Transverse colon (tissue), 4 donors: ENCODE data around the gene RNF5.

ENCODE experiments used
- CTCF ChIP-seq, 5 experiments: fragments of 200-600 bp in 3 of 5; fragments of 450-650 bp in 2 of 5; sonication (generic) in 3 of 5; IDR thresholded peaks; 1 replicate in 2 of 5; 2 replicates in 3 of 5; pipeline ENCODE4 v1.5.1; 2016 to 2017; ENCODE audit warnings: antibody characterized with exemption in 5 of 5, inconsistent platforms in 3 of 5, mild to moderate bottlenecking in 2 of 5, moderate library complexity in 1 of 5
- EP300 ChIP-seq: sonication (generic); formaldehyde crosslinking; IDR thresholded peaks from one replicate; pipeline ENCODE4 v1.6.1; 2017; ENCODE audit warnings: antibody characterized with exemption, low read depth
- POLR2A ChIP-seq: fragments of 450-650 bp; IDR thresholded peaks from one replicate; pipeline ENCODE4 v1.6.1; 2016; ENCODE audit warnings: antibody characterized with exemption, mild to moderate bottlenecking, moderate library complexity
- POLR2AphosphoS5 ChIP-seq, 3 donors: sonication (generic); formaldehyde crosslinking; IDR thresholded peaks; one replicate each; pipeline ENCODE4 v1.6.1; 2016; ENCODE audit warnings: antibody characterized with exemption in 3 of 3

GRCh38 chr6:32181915-32182529 is 3.8 kb downstream of the RNF5 start:
- TF ChIP-seq POLR2AphosphoS5 (IDR thresholded peaks at IDR 0.05) (no peak), CTCF (IDR thresholded peaks at IDR 0.05) (no peak), POLR2A (no peak), EP300 (no peak)
